ENCODE data around the gene HPS4.

DNA sequence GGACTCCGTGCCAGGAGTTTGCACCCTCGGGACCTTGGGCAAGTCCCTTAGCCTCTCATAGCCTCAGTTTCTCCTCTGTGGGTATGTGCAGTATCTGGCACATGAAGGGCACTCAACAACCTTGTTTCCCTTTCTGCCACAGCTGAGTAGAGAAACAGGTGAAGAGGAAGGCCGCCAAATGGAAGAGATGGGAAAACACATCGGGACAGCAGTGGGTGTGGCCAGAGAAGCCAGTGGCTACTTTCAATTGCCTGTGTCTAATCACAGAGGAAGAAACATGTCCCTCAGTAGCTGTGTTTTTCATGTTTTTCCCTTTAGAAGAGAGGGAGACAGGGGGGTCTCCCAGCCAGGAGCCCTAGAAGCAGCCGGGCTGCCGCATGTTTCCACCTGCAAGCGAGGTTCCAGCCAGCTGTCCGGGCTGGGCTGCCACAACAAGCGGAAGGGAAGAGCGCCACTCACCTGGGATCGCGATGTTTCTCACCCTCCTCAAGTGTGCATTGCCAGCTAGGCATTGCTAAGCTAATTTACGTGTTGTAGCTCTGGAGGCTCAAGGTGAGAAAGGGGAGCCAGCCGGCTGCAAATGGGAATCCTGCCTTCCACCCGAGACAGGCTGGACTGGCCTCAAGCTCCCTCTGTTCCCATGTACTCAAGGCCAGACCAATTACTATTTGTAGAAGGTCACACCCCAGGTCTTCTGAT, 37.9 kb downstream of the HPS4 start:
- no peak for TF ChIP-seq EP300 (IDR thresholded peaks at IDR 0.05; ENCODE audit: low read depth)
- TF ChIP-seq CTCF (IDR thresholded peaks at IDR 0.05) = no peak
